Neural crest cell (in vitro differentiated cells): Measurements from ENCODE around the gene MRC1. TPM values are rescaled to one million over a fixed set of nuclear protein-coding genes. Genes with fewer than 3 reads are reported as not detected.

ENCODE experiments used
- DNase-seq: peaks from one replicate; pipeline ENCODE4 v3.0.0; 2021; ENCODE audit warnings: low read depth, mixed read lengths, low spot score
- H3K27ac Mint-ChIP-seq: one replicate; pipeline ENCODE4 v1.8.0; 2021; ENCODE audit warnings: mild to moderate bottlenecking, mixed read lengths; ENCODE audit not compliant: unreplicated experiment
- H3K27me3 Mint-ChIP-seq: 2 replicates; pipeline ENCODE4 v1.8.0; 2021; ENCODE audit warnings: low read depth, mild to moderate bottlenecking, mixed read lengths
- H3K36me3 Mint-ChIP-seq: 2 replicates; pipeline ENCODE4 v1.8.0; 2021; ENCODE audit warnings: low read depth, mild to moderate bottlenecking, mixed read lengths
- H3K4me1 Mint-ChIP-seq: 2 replicates; pipeline ENCODE4 v1.8.0; 2021; ENCODE audit warnings: mixed read lengths
- H3K4me3 Mint-ChIP-seq: one replicate; pipeline ENCODE4 v1.8.0; 2021; ENCODE audit warnings: mild to moderate bottlenecking, mixed read lengths
- H3K9me3 Mint-ChIP-seq: 2 replicates; pipeline ENCODE4 v1.8.0; 2021; ENCODE audit warnings: mixed read lengths
- CTCF ChIP-seq: fragments of 200-600 bp; sonication (generic); conservative IDR thresholded peaks from 2 replicates; pipeline ENCODE4 v1.5.0; 2021; ENCODE audit warnings: antibody characterized with exemption, mild to moderate bottlenecking
- total RNA-seq: library from RNA; stranded (reverse); gene quantifications from 2 replicates; pipeline ENCODE4 v1.2.1, GENCODE V29; 2021

MRC1 gene
- total RNA-seq, 1 donor from 2014 or later = not detected

GRCh38 chr10:17850501-17850900, 41.4 kb downstream of the MRC1 start:
- no peaks in the 10 kb centered on the region for H3K4me1 Mint-ChIP-seq

GRCh38 chr10:17851611-17852010, 42.5 kb downstream of the MRC1 start:
- Mint-ChIP-seq H3K27me3 (no peaks in the 10 kb centered on the region), H3K27ac (no peak overlapping the region), H3K36me3 (no peaks in the 10 kb centered on the region), H3K9me3 (no peaks in the 10 kb centered on the region), H3K4me1 (no peaks in the 10 kb centered on the region), H3K4me3 (no peak overlapping the region)
- no peak for DNase-seq
- TF ChIP-seq CTCF = no peak

More at GRCh38 chr10:17850501-17850900, 41.4 kb downstream of the MRC1 start:
- no peaks in the 10 kb centered on the region for H3K9me3 Mint-ChIP-seq
- no peaks in the 10 kb centered on the region for H3K27me3 Mint-ChIP-seq
- no peak overlapping the region for H3K4me3 Mint-ChIP-seq
- no peak for TF ChIP-seq CTCF
- H3K27ac Mint-ChIP-seq = no peak overlapping the region
- no peak for DNase-seq
- H3K36me3 Mint-ChIP-seq = no peaks in the 10 kb centered on the region

- TF ChIP-seq CTCF = no peak
- no peaks in the 10 kb centered on the region for H3K4me1 Mint-ChIP-seq
- H3K4me3 Mint-ChIP-seq = no peak overlapping the region
- no peaks in the 10 kb centered on the region for H3K36me3 Mint-ChIP-seq
- no peaks in the 10 kb centered on the region for H3K27me3 Mint-ChIP-seq
- no peak overlapping the region for H3K27ac Mint-ChIP-seq
- H3K9me3 Mint-ChIP-seq = peaks cover 3% of the 10 kb centered on the region
- no peak for DNase-seq
Measured at GRCh38 chr10:17854044-17854652, 45.0 kb downstream of the MRC1 start.

GRCh38 chr10:17857040-17857439, 47.9 kb downstream of the MRC1 start:
- no peaks in the 10 kb centered on the region for H3K4me1 Mint-ChIP-seq
- H3K36me3 Mint-ChIP-seq = no peaks in the 10 kb centered on the region
- no peak overlapping the region for H3K27ac Mint-ChIP-seq
- no peak for DNase-seq
- peaks cover 3% of the 10 kb centered on the region for H3K9me3 Mint-ChIP-seq
- H3K27me3 Mint-ChIP-seq = no peaks in the 10 kb centered on the region
- TF ChIP-seq CTCF = no peak
- no peak overlapping the region for H3K4me3 Mint-ChIP-seq

GRCh38 chr10:17859492-17860156, 50.5 kb downstream of the MRC1 start:
- no peaks in the 10 kb centered on the region for H3K36me3 Mint-ChIP-seq
- H3K27me3 Mint-ChIP-seq = no peaks in the 10 kb centered on the region
- no peak overlapping the region for H3K27ac Mint-ChIP-seq
- DNase-seq = no peak
- no peak overlapping the region for H3K4me3 Mint-ChIP-seq
- H3K9me3 Mint-ChIP-seq = peaks cover 3% of the 10 kb centered on the region
- TF ChIP-seq CTCF = no peak
- no peaks in the 10 kb centered on the region for H3K4me1 Mint-ChIP-seq
